Stimulated activated CD4-positive, alpha-beta T cell treated with anti-CD3 and anti-CD28 coated beads, Interleukin-4, amount 100 ng/mL, for 24 hours (primary cell): ENCODE measurements around the gene HAUS5.
"Not testable (repeated sequence)": the region's sequence is repeated elsewhere in the genome, so short reads cannot be mapped to it uniquely, and the experiment has no call there.

ENCODE experiments used
- DNase-seq: peaks from one replicate; pipeline ENCODE4 v3.0.0-alpha.2; 2020

HAUS5 gene, protein sequence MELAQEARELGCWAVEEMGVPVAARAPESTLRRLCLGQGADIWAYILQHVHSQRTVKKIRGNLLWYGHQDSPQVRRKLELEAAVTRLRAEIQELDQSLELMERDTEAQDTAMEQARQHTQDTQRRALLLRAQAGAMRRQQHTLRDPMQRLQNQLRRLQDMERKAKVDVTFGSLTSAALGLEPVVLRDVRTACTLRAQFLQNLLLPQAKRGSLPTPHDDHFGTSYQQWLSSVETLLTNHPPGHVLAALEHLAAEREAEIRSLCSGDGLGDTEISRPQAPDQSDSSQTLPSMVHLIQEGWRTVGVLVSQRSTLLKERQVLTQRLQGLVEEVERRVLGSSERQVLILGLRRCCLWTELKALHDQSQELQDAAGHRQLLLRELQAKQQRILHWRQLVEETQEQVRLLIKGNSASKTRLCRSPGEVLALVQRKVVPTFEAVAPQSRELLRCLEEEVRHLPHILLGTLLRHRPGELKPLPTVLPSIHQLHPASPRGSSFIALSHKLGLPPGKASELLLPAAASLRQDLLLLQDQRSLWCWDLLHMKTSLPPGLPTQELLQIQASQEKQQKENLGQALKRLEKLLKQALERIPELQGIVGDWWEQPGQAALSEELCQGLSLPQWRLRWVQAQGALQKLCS

DNA sequence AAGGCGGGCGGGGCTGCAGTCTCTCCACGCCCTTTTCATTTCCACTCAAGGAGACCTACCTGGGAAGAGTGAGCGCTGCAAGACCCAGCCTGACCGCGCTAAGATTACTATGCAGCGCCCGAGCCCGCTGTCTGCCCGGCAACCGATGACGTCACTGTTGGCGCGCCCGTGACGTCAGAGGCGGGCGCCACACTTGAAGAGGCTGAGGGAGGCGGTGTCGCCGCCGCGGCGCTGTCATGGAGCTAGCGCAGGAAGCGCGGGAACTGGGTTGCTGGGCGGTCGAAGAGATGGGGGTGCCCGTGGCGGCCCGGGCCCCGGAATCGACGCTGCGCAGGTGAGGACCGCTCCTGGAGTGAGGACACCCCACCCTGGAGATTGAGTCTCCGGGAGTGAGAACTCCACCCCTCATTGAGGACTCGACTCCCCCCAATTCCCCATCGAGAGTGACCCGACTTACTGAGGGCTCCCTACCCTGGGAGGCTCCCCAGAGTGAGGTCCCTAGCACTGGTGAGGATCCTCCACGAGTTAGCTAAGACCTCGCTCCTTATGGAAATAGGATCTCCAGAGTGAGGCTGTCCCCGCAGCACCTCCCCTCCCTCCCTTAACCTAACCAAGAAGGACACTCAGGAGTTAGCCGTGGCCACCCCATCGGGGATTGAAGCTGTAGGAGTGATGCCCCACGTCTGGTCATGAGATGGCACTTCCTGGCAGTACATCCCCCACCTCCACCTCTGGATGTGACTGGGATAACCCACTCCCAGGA lies at the start of gene HAUS5:
HAUS5 (plus strand) TSS at position 177 of the 763 bp plus-strand sequence; CDS start at position 237, 60 bp downstream.
- DNase-seq: peak; percentile 94

DNA sequence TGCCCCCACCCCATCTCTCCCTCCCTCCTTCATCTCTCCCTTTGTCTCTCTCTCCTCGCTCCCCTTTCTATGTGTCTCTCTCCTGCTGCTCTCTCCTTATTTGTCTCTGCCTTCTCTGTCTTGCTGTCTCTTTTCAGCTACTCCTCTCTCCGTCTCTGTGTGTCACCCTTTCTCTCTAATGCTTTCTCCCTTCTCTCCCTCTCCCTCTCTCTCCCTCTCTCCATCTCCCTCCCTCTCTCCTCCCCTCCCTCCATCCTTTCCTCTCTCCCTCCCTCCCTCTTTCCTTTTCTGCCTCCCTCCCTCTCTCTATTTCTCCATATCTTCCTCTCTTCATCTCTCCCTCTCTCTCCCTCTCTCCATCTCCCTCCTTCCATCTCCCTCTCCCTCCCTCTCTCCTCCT lies 49.8 kb upstream of the HAUS5 start:
- DNase-seq: no peak

GRCh38 chr19:35563207-35563829 lies 49.2 kb upstream of the HAUS5 start, which contains the start of gene ATP4A:
ATP4A (minus strand) TSS chr19:35563658; CDS start chr19:35563629, 29 bp downstream.
- DNase-seq: no peak

DNA sequence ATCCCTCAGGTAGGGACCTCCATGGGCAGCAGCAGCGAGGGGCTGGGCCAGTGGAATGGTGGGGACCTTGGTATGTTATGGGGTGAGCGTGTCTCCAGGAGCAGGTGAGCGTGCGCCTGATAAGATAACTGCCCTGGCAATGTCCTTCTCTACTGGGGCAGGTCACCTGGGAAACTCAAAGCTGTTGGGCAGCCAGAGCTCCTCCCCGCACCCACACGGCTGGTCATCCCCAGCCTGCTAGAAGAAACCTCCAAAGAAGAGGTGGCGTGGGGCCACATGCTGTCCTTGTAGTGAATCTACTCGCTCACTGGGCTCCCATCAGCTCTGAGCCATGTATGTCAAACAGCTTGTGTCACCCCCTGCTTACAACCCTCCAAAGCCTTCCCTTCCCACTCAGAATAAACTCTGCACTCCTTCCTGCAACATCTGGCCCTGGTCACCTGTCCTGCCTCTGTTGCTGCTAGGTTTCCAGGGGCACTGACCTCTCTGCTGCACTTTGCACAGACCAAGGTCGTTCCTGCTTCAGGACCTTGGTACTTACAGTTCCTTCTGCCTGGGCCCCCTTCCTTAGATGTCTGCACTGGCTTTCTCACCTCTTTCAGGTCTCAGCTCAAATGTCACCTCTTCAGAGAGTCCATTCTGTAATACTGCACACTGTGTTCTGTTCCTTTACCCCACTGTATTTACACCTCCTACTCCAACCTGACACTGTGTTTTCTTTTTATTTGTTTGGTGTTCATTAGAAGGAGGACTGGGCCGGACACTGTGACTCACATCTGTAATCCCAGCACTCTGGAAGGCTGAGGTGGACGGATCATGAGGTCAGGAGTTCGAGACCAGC lies 47.3 kb upstream of the HAUS5 start:
- DNase-seq: no peak

DNA sequence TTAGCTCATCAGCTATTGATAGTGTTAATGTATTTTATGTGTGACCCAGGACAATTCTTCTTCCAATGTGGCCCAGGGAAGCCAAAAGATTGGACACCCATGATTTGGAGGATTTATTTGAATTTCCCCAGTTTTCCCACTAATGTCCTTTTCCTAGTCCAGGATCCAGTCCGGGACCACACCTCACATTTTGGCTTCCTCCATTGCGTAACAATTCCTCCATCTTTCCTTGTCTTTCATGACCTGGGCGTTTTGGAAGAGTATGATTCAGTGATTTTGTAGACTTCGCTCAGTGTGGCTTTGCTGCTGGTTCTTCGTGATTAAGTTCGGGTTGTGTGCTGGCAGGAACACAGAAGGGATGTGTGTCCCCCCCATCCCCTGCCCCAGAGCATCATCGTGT lies 45.8 kb upstream of the HAUS5 start:
- DNase-seq: no peak

- DNase-seq: no peak
Observed at GRCh38 chr19:35569281-35569781, 43.2 kb upstream of the HAUS5 start.

GRCh38 chr19:35571406-35571965 lies 41.0 kb upstream of the HAUS5 start:
- no peak for DNase-seq

DNA sequence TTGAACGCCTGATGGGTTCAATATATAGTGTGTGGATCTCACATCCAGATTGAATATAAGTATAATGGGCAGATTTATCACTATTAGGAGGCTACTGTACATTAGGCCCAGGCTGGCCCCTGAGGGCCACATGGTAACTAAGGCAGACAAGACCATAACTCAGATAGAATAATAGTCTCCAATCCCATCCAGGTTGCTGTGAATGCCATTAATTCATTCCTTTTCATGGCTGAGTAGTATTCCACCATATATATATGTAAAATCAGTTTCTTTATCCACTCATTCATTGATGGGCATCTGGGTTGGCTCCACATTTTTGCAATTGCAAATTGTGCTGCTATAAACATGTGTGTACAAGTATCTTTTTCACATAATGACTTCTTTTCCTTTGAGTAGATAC lies 34.6 kb upstream of the HAUS5 start:
- DNase-seq: no peak

DNA sequence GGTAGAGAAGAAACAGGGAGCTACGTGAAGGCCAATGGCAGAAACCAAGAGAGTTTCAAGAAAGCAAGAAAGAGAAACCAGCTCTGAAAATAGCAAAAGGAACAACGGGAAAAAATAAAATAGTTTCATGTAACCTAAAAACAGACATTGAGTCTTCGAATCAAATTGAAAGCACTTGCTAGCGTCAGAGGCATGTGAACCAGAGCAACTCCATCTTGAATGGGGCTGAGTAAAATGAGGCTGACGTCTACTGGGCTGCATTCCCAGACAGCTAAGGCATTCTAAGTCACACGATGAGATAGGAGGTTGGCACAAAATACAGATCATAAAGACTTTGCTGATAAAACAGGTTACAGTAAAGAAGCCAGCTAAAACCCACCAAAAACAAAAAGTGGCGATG lies 33.8 kb upstream of the HAUS5 start:
- DNase-seq: no peak

- DNase-seq: no peak
Observed at GRCh38 chr19:35582760-35583159, 29.8 kb upstream of the HAUS5 start.

- DNase-seq: peak; percentile 9
Observed at GRCh38 chr19:35585848-35586247, 26.7 kb upstream of the HAUS5 start, which contains the start of gene PMIS2. PMIS2 (plus strand) TSS chr19:35586173; CDS start chr19:35586260, 87 bp downstream.

GRCh38 chr19:35587321-35587720 lies 25.2 kb upstream of the HAUS5 start:
- DNase-seq: no peak

- DNase-seq: no peak
Observed at GRCh38 chr19:35590875-35591274, 21.7 kb upstream of the HAUS5 start.

DNA sequence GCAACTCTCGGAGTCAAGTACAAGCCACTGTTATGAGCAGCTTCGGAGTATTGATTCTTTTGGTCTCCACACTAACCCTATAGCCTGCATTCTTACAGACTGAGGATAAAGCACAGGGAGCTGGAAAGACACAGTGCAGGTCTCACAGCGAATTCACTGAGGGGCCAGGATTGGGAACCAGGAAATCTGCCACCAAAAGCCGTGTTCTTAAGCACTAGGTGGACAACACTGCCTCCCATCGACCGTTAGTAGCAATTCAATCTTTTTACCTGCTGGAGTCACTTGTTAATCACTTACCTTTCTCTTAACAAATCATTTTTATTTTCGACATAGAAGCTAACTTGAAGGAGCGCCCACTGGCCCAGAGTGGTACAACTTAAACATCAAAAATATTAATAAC lies 20.3 kb upstream of the HAUS5 start:
- DNase-seq: peak; percentile 28

DNA sequence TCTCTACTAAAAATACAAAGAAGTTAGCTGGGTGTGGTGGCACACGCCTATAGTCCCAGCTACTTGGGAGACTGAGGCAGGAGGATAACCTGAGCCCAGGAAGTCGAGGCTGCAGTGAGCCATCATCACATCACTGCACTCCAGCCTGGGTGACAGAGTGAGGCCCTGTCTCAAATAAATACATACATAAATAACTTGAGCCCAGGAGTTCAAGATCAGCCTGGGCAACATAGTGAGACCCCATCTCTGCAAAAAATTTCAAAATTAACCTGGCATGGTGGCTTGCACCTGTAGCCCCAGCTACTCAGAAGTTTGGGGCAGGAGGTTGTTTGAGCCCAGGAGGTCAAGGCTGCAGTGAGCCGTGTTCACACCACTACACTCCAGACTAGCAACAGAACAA lies 17.5 kb upstream of the HAUS5 start:
- DNase-seq: not testable (repeated sequence)

DNA sequence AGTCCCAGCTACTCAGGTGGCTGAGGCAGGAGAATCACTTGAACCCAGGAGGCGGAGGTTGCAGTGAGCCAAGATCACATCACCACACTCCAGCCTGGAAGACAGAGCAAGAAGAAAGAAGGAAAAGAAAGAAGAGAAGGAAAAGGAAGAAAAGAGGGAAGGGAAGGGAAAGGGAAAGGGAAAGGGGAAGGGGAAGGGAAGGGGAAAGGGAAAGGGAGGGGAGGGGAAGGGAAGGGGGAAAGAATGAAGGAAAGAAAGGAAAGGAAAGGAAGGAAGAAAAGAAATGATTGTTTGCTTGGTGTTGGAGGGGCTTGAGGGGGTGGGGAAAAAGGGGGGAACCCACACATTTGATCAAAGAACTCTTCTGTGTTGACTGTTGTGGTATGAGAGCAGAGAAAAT lies 16.6 kb upstream of the HAUS5 start:
- no peak for DNase-seq

GRCh38 chr19:35596366-35596999 lies 16.1 kb upstream of the HAUS5 start:
- DNase-seq: no peak

DNA sequence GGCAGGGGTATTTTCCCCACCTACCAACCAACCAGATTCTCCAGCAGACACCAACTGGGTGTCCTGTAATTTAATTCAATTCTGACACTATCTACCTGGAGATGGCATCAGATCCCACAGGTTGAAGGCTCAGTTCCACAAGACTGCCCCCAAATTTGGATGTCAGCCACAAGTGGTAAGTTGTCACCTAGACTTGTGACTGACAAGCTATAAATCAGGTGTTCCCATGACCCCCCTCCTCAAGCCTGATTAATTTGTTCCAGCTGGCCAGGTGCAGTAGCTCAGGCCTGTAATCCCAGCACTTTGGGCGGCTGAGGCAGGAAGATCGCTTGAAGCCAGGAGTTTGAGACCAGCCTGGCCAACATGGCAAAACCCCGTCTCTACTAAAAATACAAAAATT lies 10.6 kb upstream of the HAUS5 start:
- no peak for DNase-seq

DNA sequence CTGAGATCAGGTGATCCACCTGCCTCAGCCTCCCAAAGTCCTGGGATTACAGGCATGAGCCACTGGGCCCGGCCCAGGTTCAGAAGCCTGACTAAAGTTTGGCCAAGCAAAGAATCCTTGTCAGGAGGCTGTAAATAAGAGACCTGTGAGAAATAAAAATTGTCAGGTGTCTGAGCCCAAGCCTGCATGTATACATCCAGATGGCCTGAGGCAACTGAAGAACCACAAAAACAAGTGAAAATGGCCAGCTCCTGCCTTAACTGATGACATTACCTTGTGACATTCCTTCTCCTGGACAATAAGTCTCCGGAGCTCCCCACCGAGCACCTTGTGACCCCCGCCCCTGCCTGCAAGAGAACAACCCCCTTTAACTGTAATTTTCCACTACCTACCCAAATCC lies 8.1 kb upstream of the HAUS5 start:
- DNase-seq: not testable (repeated sequence)

DNA sequence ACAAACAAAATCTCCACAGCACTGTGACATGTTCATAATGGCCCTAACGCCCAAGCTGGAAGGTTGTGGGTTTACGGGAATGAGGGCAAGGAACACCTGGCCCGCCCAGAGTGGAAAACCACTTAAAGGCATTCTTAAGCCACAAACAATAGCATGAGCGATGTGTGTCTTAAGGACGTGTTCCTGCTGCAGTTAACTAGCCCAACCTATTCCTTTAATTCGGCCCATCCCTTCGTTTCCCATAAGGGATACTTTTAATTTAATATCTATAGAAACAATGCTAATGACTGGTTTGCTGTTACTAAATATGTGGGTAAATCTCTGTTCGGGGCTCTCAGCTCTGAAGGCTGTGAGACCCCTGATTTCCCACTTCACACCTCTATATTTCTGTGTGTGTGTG lies 5.4 kb upstream of the HAUS5 start:
- not testable (repeated sequence) for DNase-seq

DNA sequence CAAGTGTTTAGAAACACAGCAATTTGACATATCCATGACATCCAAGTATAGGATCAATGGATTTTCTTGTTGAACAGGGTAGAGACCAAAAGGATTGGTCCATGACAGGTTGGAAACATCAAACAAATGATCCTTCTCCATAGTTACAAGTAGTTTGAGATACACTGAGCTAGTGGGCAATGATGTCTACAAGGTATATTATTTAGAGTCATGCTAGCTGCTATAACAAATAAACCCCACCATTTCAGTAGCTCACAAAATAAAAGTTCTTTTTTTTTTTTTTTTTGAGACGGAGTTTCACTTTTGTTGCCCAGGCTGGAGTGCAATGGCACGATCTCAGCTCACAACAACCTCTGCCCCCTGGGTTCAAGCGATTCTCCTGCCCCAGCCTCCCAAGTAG lies 4.9 kb upstream of the HAUS5 start:
- no peak for DNase-seq
